Suprapubic skin (tissue), 4 donors: ENCODE data around the gene NFATC3. TPM values are rescaled to one million over a fixed set of nuclear protein-coding genes. Genes with fewer than 3 reads are reported as not detected.

Experiments
- DNase-seq, 2 donors: peaks; one replicate each; pipeline ENCODE4 v3.0.0-alpha.2; 2019; ENCODE audit warnings: low spot score in 2 of 2
- H3K27ac ChIP-seq: fragments of 200-600 bp; sonication (generic); one replicate; pipeline ENCODE4 v1.5.1; 2019
- H3K27me3 ChIP-seq: fragments of 200-600 bp; sonication (generic); one replicate; pipeline ENCODE4 v1.5.1; 2019
- H3K36me3 ChIP-seq: fragments of 200-600 bp; sonication (generic); one replicate; pipeline ENCODE4 v1.5.1; 2019
- H3K4me1 ChIP-seq: fragments of 200-600 bp; sonication (generic); one replicate; pipeline ENCODE4 v1.5.1; 2019
- H3K4me3 ChIP-seq: fragments of 200-600 bp; sonication (generic); one replicate; pipeline ENCODE4 v1.5.1; 2019; ENCODE audit warnings: mild to moderate bottlenecking
- H3K9me3 ChIP-seq: fragments of 200-600 bp; sonication (generic); one replicate; pipeline ENCODE4 v1.5.1; 2019
- CTCF ChIP-seq, 2 donors: fragments of 200-600 bp in 1 of 2; fragments of 450-650 bp in 1 of 2; sonication (generic) in 1 of 2; IDR thresholded peaks; one replicate each; pipeline ENCODE4 v1.5.1; 2016 to 2019; ENCODE audit warnings: antibody characterized with exemption in 2 of 2, mild to moderate bottlenecking in 1 of 2, moderate library complexity in 1 of 2
- EP300 ChIP-seq: sonication (generic); formaldehyde crosslinking; IDR thresholded peaks from one replicate; pipeline ENCODE4 v1.6.1; 2017; ENCODE audit warnings: antibody characterized with exemption
- POLR2A ChIP-seq, 2 donors: fragments of 450-650 bp; IDR thresholded peaks; one replicate each; pipeline ENCODE4 v1.6.1; 2017; ENCODE audit warnings: antibody characterized with exemption in 2 of 2, mild to moderate bottlenecking in 2 of 2, moderate library complexity in 2 of 2
- POLR2AphosphoS5 ChIP-seq, 3 donors: sonication (generic); formaldehyde crosslinking; IDR thresholded peaks; one replicate each; pipeline ENCODE4 v1.6.1; 2017; ENCODE audit warnings: antibody characterized with exemption in 3 of 3
- WGBS: methylation state at CpG from one replicate; pipeline ENCODE4 v1.1.5; 2018; 5-methylcytosine and 5-hydroxymethylcytosine counted together
- total RNA-seq, 4 donors: library from RNA; depleted of rRNA; stranded (reverse); fragments of >200 nt; gene quantifications; one replicate each; pipeline ENCODE4 v1.1.0, GENCODE V29; 2016

NFATC3 gene
- total RNA-seq, 4 donors from 2014 or later, result 32.7 to 58.1 (median 36.9) TPM

GRCh38 chr16:68084504-68085258 lies 489 bp upstream of the NFATC3 start:
- 0% methylated on average over 18 of the region's 45 CpGs for WGBS
- peaks cover 80% of the 10 kb centered on the region for H3K4me1 ChIP-seq
- DNase-seq, result peak; percentile 93 to 94
- no peaks in the 10 kb centered on the region for H3K27me3 ChIP-seq
- TF ChIP-seq POLR2AphosphoS5 (IDR thresholded peaks at IDR 0.05) (no peak), POLR2A (IDR thresholded peaks at IDR 0.05) (peak; percentile 22 to 65), EP300 (peak; percentile 38), CTCF (IDR thresholded peaks at IDR 0.05) (no peak)
- H3K36me3 ChIP-seq, result no peaks in the 10 kb centered on the region
- H3K27ac ChIP-seq, result peak overlapping the region; percentile 95
- H3K4me3 ChIP-seq, result peak overlapping the region; percentile 84
- H3K9me3 ChIP-seq, result no peaks in the 10 kb centered on the region

GRCh38 chr16:68086336-68086841 lies 1.2 kb downstream of the NFATC3 start:
- DNase-seq, result no peak
- 2% methylated on average over 6 of the region's 6 CpGs for WGBS
- H3K4me1 ChIP-seq, result peaks cover 78% of the 10 kb centered on the region

DNA sequence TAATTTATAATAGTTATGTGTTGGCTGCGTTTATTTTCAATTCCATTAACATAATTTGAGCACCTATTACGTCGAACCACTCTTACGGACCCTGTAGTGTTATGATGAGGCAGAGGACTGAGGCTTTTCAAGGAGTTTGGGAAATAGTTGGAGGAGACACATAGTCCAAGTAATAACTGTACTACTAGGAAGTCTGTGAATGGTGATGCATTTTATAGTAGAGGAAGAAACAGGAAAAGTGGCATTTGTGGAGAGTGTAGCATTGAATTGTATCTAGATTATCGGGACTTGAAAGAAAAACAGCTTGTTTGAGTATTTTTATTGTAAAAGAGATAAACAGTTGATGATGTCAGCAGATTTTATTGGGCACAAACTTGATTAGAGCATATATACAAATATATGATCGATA lies 1.7 kb downstream of the NFATC3 start:
- H3K4me3 ChIP-seq, result peak overlapping the region; percentile 84
- H3K9me3 ChIP-seq, result no peaks in the 10 kb centered on the region
- H3K27ac ChIP-seq, result peak overlapping the region; percentile 95
- H3K36me3 ChIP-seq, result no peaks in the 10 kb centered on the region
- 7% methylated on average over 6 of the region's 6 CpGs for WGBS
- no peaks in the 10 kb centered on the region for H3K27me3 ChIP-seq
- DNase-seq, result no peak
- TF ChIP-seq EP300, result no peak
- no peak for TF ChIP-seq POLR2A (IDR thresholded peaks at IDR 0.05)
- no peak for TF ChIP-seq POLR2AphosphoS5 (IDR thresholded peaks at IDR 0.05)
- no peak for TF ChIP-seq CTCF (IDR thresholded peaks at IDR 0.05)
- peaks cover 78% of the 10 kb centered on the region for H3K4me1 ChIP-seq

More at GRCh38 chr16:68086336-68086841, 1.2 kb downstream of the NFATC3 start:
- TF ChIP-seq CTCF (IDR thresholded peaks at IDR 0.05) (no peak), POLR2A (IDR thresholded peaks at IDR 0.05) (no peak), POLR2AphosphoS5 (IDR thresholded peaks at IDR 0.05) (no peak), EP300 (no peak)
- Histone ChIP-seq H3K9me3 (no peaks in the 10 kb centered on the region), H3K4me3 (peak overlapping the region; percentile 84), H3K36me3 (no peaks in the 10 kb centered on the region), H3K27ac (peak overlapping the region; percentile 95), H3K27me3 (no peaks in the 10 kb centered on the region)

DNA sequence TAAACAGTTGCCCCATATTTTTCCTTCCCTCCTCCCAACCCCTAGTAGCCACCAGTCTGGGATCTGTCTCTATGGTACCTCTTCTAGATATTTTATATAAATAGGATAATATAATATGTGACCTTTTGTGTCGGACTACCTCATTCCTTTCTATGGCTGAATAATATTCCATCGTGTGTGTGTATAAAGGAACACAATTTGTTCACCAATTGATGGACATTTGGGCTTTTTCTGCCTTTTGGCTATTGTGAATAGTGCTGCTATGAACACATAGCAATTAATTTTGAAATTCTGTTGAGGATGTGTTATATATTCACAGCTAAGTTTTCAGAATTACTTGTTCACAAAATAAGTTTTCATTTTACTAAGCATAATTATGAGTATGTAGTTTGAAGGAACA lies 2.5 kb downstream of the NFATC3 start:
- 86% methylated on average over 2 of the region's 2 CpGs for WGBS
- Histone ChIP-seq H3K27me3 (no peaks in the 10 kb centered on the region), H3K4me3 (peak overlapping the region; percentile 84), H3K9me3 (no peaks in the 10 kb centered on the region), H3K27ac (no peak overlapping the region), H3K36me3 (no peaks in the 10 kb centered on the region), H3K4me1 (peaks cover 78% of the 10 kb centered on the region)
- DNase-seq, result no peak
- no peak for TF ChIP-seq POLR2AphosphoS5 (IDR thresholded peaks at IDR 0.05)
- TF ChIP-seq POLR2A (IDR thresholded peaks at IDR 0.05), result no peak

- Histone ChIP-seq H3K27ac (no peak overlapping the region), H3K9me3 (no peaks in the 10 kb centered on the region), H3K27me3 (no peaks in the 10 kb centered on the region), H3K4me1 (peaks cover 81% of the 10 kb centered on the region), H3K4me3 (no peak overlapping the region), H3K36me3 (no peaks in the 10 kb centered on the region)
- WGBS, result 83% methylated on average over 9 of the region's 9 CpGs
- no peak for DNase-seq
- TF ChIP-seq CTCF (IDR thresholded peaks at IDR 0.05), result no peak
- TF ChIP-seq POLR2AphosphoS5 (IDR thresholded peaks at IDR 0.05), result no peak
- no peak for TF ChIP-seq POLR2A (IDR thresholded peaks at IDR 0.05)
- TF ChIP-seq EP300, result no peak
These were observed 3.2 kb downstream of the NFATC3 start for GRCh38 chr16:68088130-68088972.
